DND-41 (cell line): ENCODE measurements around the gene NSUN2.

Experiments used
- CTCF ChIP-seq: IDR thresholded peaks from 2 replicates; pipeline ENCODE4 v1.5.1; 2012; ENCODE audit warnings: borderline replicate concordance, low read length, moderate library complexity, mild to moderate bottlenecking; ENCODE audit not compliant: poor library complexity, severe bottlenecking; ENCODE audit errors: extremely low read depth
- EZH2 ChIP-seq: IDR thresholded peaks from 3 replicates; pipeline ENCODE4 v1.6.1; 2012; ENCODE audit warnings: borderline replicate concordance, low read depth, mild to moderate bottlenecking, moderate library complexity, low read length, inconsistent platforms; ENCODE audit not compliant: severe bottlenecking

GRCh38 chr5:6585168-6585567, 47.7 kb downstream of the NSUN2 start:
- TF ChIP-seq CTCF (no peak), EZH2 (no peak)
